ENCODE data around the gene PRKG2.

DNA sequence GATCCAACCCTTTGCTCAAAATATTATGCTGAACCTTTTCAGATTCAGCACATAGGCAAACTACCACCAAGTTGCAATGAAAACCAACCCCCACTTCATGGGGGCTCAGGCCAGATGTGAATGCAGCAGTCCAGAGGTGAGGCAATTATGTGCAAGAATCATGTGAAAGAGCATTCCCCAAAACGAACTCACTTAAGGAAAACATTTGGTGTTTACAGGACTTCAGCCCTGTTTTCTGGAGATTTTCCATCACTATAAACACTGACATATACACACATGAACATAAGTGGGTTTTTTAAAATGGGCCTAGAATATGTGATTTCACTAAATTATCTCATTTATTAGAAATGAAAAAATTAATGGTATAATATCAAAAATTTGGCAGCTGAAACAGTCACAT is 153.0 kb downstream of the PRKG2 start:
- TF ChIP-seq, protein P1, sequence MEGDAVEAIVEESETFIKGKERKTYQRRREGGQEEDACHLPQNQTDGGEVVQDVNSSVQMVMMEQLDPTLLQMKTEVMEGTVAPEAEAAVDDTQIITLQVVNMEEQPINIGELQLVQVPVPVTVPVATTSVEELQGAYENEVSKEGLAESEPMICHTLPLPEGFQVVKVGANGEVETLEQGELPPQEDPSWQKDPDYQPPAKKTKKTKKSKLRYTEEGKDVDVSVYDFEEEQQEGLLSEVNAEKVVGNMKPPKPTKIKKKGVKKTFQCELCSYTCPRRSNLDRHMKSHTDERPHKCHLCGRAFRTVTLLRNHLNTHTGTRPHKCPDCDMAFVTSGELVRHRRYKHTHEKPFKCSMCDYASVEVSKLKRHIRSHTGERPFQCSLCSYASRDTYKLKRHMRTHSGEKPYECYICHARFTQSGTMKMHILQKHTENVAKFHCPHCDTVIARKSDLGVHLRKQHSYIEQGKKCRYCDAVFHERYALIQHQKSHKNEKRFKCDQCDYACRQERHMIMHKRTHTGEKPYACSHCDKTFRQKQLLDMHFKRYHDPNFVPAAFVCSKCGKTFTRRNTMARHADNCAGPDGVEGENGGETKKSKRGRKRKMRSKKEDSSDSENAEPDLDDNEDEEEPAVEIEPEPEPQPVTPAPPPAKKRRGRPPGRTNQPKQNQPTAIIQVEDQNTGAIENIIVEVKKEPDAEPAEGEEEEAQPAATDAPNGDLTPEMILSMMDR (IDR thresholded peaks at IDR 0.05): no peak
- TF ChIP-seq POLR2A (IDR thresholded peaks at IDR 0.05; ENCODE audit: low read depth): no peak
- TF ChIP-seq EP300 (IDR thresholded peaks at IDR 0.05): no peak
